SK-N-SH (cell line): ENCODE measurements around the gene STX1A.

Experiments
- CHD2 ChIP-seq: fragments of 150-350 bp; IDR thresholded peaks from 2 replicates; pipeline ENCODE4 v1.6.1; 2018; ENCODE audit warnings: low read length; ENCODE audit not compliant: partially characterized antibody
- CTCF ChIP-seq: fragments of 200-600 bp; sonication (generic); IDR thresholded peaks from 2 replicates; pipeline ENCODE4 v1.6.1; 2017; ENCODE audit warnings: antibody characterized with exemption, mild to moderate bottlenecking, moderate library complexity
- EP300 ChIP-seq, 2 experiments: IDR thresholded peaks; 2 replicates each; pipeline versions ENCODE4 v1.4.0 to v1.6.1; 2012; ENCODE audit warnings: borderline replicate concordance in 1 of 2, low read depth in 1 of 2, low read length in 1 of 2
- GATA2 ChIP-seq: sonication (generic); formaldehyde crosslinking; IDR thresholded peaks from 2 replicates; pipeline ENCODE4 v1.5.0; 2020; ENCODE audit warnings: mild to moderate bottlenecking, missing genetic modification reagents
- JUND ChIP-seq: IDR thresholded peaks from 2 replicates; pipeline ENCODE4 v1.4.0; 2012
- PBX3 ChIP-seq: IDR thresholded peaks from 2 replicates; pipeline ENCODE4; 2012
- POLR2AphosphoS5 ChIP-seq: IDR thresholded peaks from 2 replicates; pipeline ENCODE4 v1.6.1; 2012; ENCODE audit warnings: low read depth, low read length
- RCOR1 ChIP-seq: fragments of 150-350 bp; IDR thresholded peaks from 2 replicates; pipeline ENCODE4 v1.6.1; 2017; ENCODE audit warnings: antibody characterized with exemption, low read length
- TF ChIP-seq, protein P1 (sequence below): IDR thresholded peaks from 2 replicates; pipeline ENCODE4 v1.4.0; 2012; ENCODE audit warnings: low read depth

DNA sequence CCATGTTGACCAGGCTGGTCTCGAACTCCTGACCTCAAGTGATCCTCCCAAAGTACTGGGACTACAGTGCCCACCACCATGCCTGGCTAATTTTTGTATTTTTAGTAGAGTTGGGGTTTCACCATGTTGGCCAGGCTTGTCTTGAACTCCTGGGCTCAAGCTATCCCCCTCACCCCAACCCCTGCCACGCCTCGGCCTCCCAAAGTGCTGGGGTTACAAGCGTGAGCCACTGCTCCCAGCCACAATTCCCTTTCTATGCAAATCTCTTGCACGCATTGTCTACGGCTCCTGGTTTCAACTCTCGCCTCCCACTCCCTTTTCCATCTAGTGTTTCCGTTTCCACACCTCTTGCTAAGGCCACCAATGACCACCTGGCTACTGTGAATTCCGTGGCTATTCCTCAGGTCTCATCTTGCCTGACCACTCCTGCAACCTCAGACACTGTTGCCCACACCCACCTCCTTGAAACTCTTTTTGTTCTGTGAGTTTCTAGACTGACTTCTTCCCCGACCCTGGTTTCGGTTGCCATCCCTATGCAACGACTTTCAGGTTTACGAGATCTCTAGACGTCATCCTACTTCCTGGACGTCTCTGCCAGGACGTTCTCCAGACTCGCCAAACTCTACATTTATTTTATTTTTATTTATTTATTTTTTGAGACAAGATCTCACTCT is 47.2 kb upstream of the STX1A start:
- TF ChIP-seq CTCF (no peak), CHD2 (no peak), RCOR1 (no peak), GATA2 (CRISPR knock-in tag) (no peak), POLR2AphosphoS5 (no peak), EP300 (IDR thresholded peaks at IDR 0.05; ENCODE audit: borderline replicate concordance in 1 of 2, low read depth in 1 of 2, low read length in 1 of 2) (no peak), PBX3 (no peak), JUND (no peak)
- TF ChIP-seq, protein P1, sequence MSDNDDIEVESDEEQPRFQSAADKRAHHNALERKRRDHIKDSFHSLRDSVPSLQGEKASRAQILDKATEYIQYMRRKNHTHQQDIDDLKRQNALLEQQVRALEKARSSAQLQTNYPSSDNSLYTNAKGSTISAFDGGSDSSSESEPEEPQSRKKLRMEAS = no peak
